ENCODE data around the gene FUT8.

FUT8 gene

GRCh38 chr14:65496178-65496993 lies 83.9 kb downstream of the FUT8 start:
- DNase-seq = no peak

DNA sequence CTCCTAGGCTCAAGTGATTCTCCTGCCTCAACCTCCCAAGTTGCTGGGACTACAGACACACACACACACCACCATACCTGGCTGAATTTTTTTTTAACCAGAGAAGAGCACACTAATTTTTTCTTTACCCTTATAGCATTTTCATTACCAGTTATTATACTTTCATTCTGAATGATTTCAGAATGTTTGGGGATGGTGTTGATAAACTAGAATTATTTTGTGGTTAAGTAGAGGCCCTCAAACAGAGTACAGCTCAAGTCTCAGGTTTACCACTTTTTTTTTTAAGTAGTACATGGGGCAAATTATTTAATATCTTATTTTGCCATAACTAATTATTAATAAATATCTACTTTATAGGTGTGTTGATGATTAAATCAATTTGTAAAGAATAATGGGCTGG lies 86.6 kb downstream of the FUT8 start:
- DNase-seq = no peak

GRCh38 chr14:65500075-65500474 lies 87.5 kb downstream of the FUT8 start:
- DNase-seq = no peak

- DNase-seq = no peak
Measured at GRCh38 chr14:65501328-65501727, 88.8 kb downstream of the FUT8 start.

DNA sequence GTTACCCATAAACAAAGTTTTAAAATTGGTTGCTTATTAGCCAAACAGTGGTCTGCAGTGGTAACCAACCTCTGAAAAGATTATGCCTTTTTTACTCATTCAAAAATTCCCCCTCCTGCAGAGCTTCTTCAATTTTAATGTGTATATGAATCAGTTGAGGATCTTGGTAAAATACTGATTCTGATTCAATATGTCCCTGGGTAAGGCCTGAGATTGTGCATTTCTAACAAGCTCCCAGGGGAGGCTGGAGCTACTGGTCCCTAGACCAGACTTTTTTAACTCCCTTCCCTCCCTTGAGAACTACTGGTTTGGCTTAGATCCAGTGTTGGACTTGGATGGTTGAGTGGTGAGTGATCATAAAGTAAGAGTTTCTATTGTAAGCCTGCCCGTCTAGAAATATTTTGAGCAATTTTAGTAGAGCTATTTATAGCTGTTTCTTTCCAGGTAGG lies 90.2 kb downstream of the FUT8 start:
- no peak for DNase-seq

DNA sequence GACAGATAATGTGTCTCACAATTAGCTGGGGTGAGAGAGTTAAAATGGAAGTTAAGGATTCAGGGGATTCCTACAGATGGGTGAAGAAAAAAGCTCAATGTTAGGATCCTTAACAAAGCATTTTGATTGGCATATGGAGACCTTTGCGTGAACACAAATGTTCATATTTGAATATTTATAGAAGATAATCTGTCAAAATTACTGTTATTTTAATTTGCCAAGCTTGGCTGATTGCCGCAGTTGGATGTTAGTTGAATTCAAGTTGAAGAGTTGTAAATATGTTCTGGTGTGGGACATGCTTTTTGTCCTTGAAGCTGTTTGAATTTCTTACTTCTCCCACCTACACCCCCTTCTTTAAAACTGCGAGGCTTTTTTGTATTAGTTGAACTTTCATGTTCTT lies 91.2 kb downstream of the FUT8 start:
- DNase-seq = no peak

- DNase-seq = no peak
Measured at GRCh38 chr14:65506801-65507200, 94.3 kb downstream of the FUT8 start.

DNA sequence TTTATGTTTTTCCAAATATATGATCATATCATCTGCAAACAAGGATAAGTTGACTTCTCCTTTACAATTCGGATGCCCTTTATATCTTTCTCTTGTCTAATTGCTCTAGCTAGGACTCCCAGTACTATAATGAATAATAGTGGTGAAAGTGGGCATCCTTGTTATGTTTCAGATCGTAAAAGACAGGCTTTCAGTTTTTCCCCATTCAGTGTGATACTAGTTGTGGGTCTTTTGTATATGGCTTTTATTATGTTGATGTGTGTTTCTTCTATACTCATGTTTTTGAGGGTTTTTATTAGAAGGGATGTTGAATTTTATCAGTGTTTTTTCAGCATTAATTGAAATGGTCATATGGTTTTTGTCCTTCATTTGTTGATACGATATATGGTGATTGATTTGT lies 97.3 kb downstream of the FUT8 start:
- no peak for DNase-seq

DNA sequence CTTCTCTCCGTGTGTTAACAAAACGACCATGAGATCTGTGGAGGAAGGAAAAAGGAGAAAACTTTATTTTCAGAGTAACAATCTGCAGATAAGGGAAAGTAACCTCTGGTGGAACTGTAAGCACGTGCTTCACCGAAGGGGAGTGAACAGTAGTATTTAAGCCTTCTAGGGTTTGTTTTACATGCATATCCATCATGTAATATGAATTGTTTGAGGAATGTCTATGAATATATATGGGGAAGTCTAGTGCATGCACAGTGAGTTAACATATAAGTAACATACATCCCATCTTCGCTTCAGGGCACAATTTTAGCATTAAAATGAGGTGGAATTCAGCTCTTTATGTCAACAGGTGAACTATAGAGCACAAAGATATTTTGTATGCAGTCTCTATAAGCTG lies 101.1 kb downstream of the FUT8 start:
- no peak for DNase-seq

DNA sequence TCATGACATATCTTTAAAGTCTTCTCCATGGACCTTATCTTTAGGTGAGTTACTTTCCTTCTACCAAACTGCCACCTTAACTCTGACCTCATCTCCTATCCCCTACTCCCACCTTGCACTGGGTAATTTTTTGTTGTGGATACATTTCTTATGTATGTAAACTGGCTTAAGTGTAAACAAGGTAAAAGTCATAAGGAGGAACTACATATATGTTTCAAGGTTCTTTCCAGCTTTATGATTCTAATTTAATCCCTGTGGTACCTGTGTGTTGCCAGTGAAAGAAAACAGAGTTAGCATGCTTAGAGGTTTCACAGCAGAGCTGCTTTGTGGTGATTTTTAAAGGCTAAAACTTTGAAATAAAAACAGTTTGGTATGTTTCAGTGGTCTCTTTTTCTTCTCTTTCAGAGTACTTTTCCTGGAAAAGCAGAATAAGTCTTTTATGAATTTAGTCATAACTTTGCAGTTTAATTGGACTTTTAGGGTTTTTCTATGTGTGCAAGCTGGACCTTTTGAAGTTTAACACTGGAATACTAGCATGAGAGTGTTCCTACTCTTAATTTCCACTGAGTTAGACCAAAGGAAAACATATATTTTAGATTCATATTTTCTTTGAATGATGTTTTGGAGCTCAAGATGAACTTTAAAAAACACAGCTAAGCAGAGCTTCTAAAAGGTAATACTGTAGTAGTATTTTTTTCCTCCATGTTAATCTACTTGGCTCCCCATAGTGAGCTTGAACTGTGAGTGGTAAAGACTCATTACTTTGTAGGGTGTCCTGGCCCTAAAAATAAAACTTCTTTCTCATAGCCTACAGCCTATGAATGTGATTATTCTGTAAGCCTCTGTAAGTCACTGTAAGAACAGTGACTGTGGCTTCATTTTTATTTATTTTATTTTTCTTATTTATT lies 105.4 kb downstream of the FUT8 start:
- DNase-seq = no peak

- DNase-seq = no peak
Measured at GRCh38 chr14:65528069-65528468, 115.5 kb downstream of the FUT8 start.

DNA sequence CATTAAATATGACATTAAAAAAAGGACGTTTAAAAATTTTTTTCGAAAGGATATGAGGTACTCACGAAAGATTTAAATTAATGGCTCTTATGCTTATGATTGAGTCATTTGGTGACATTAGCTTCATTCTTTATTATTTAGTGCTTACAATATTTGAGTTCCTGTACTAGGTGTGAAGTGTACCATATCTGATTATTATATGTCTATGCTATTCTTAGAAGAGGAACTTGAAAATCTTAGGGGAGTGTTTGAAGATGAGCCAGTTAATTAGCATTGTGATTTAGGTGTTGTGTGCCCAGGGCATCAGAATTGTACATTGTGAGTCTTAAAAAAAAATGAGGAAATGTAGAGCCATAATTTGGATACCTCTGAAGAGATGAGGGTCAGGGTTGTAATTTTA lies 118.6 kb downstream of the FUT8 start:
- DNase-seq = no peak

- no peak for DNase-seq
Measured at GRCh38 chr14:65533736-65534404, 121.3 kb downstream of the FUT8 start.

DNA sequence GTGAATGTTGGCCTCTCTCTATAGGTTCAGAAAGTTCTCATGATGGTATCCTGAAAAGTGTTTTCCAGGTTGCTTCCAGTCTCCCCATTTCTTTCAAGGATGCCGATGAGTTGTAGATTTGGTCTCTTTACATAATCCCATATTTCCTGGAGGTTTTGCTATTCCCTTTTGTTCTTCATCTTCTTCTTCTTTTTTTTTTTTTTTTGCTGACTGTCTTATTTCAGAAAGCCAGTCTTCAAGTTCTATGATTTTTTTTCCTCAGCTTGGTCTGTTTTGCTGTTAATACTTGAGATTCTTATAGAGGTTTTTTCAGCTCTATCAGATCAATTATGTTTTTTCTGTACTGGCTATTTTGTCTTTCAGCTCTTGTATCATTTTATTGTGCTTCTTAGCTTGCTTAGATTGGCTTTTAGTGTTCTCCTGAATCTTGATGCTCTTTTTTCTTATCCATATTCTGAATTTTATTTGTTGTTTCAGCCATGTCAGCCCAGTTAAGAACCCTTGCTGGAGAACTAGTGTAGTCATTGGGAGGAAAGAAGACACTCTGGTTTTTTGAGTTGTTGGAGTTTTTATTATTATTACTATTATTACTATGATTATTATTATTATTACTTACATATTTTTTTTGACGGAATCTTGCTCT lies 124.4 kb downstream of the FUT8 start:
- no peak for DNase-seq

DNA sequence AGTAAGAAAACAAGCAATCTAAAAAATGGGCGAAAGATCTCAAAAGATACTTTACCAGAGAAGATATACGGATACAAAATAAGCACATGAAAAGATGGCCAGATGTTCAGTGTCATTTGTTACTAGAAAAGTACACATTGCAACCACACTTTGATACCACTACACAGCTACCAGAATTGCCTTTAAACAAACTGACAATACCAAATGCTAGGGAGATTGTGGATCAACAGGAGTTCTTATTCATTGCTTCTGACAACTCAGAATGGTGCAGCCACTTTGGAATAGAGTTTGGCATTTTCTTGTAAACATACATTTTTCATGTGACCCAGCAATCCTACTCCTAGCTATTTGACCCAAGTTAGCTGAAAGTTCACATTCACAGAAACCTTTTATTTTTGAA lies 136.3 kb downstream of the FUT8 start:
- DNase-seq = no peak

- no peak for DNase-seq
Measured at GRCh38 chr14:65549429-65549828, 136.9 kb downstream of the FUT8 start.

DNA sequence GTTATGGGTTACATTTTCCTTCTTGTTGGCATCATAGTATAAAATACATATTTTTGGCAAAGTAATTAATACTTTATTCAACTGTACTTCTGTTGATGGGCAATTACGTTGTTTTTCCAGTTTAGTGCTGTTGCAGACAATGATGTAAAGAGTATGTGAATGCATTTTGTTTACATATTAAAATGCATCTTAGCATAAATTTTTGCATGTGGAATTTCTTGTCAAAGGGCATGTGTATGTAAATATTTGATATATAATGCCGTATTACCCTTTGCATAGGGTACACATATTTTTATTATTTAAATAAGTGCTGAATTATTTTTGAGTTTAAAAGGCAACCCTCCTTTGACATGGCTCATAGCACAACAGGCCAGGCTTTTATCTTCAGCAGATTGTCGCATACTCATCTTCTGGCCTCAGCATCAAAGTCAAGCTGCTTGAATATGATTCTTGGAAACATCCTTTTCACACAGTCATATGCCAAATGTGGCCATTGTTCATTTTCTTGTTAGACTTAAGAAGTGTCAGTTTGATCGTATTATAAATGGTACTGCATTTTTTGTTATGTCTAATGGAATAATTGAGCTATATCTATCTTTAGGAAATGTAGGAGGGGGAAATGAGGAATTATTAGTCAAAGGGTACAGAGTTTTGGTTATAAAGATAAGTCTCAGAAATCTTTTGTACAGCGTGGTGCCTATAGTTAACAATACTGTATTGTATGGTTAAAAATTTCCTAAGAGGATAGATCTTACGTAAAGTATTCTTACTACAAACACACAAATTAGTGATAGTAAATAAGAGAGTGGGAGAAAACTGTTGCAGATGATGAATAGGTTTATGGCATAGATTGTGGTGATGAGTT lies 138.5 kb downstream of the FUT8 start:
- no peak for DNase-seq

GRCh38 chr14:65552724-65553123 lies 140.2 kb downstream of the FUT8 start:
- DNase-seq = no peak

DNA sequence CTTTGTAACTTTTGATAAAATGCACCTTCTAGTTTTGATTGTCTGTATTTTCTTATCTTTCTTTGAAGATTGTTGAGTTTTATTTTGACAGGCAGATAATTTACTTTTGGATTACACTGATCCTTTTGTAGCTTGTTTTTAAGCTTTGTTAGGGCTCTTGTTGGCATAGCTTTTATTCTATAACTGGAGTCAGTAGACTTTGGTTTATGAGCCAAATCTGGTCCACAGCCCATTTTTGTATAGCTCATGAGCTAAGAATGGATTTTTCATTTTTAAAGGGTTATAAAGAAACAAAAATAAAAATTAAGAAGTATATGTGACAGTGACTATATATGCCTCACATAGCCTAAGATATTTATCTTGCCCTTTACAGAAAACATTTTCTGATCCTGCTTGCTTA lies 142.3 kb downstream of the FUT8 start:
- no peak for DNase-seq

DNA sequence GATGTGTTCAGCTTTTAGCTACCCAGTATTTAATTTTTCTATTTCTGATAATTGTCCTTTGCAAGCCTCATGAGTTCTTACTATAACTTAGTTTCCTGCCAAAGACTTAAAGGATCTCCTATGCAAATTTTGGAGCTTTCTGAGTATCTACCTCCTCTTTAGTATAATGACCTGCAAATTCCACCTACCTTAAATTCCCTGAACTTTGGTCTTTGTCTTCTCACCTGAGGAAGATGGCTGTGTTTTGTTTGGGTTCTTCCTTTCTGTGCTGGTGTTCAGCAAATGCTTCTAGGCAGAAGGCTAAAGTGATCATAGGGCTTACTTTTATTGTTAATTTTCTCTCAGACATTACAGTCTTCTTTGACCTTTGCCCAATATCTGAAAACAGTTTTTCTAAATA lies 142.8 kb downstream of the FUT8 start:
- no peak for DNase-seq

DNA sequence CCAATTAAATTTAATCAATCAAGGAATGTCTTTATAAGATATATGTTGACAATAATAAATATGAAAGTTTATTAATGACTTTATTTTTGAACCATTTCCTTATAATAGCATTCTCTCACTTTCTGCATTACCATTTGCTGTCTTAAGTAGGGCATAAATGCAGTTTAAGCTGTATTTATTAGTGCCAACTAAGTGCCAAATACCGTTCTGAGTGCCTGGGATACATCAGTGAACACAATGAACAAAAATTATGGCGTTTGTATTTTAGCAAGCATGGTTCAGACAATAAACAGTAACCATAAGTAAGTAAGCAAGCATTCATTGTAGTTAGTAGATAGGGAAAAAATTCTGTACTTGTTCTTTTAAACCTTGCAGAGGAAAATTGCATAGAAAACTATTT lies 145.8 kb downstream of the FUT8 start:
- no peak for DNase-seq

Data from activated gamma-delta T cell (primary cell).